ENCODE results near the gene FARP1. TPM values are rescaled to one million over a fixed set of nuclear protein-coding genes. Genes with fewer than 3 reads are reported as not detected.

The FARP1 gene
- total and polyA plus RNA-seq, 10 of the 15 experiments (the other 5 are each of a cell fraction or from before 2014, with no cell fraction given): 0.17 to 6.9 (median 0.68) TPM

DNA sequence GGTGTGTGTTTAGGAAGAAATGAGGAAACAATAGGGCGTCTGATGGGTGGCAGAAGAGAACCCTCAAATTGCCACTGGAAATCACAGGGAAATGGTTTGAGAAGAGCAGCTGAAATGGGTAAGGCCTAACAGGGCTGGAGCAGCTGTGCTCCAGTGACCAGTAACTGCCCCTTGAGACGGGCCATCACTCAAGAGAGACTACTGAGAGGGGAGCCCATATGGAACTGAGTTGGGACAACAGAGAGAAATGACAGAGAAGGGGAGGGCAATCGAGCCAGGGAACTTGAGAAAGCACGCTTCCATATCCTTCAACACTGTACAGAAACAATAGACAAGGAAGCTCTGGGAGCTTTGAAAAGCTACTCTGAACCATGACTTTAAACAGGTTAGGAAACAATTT, 209.3 kb downstream of the FARP1 start:
- no peaks in the 10 kb centered on the region for H3K79me2 ChIP-seq (ENCODE audit: control insufficient read depth, insufficient read depth, low read length)
- H3K36me3 ChIP-seq (ENCODE audit: control insufficient read depth in 2 of 2, insufficient read depth in 2 of 2, low read length in 1 of 2): no peaks in the 10 kb centered on the region
- H3K27me3 ChIP-seq (replicated peaks in 1 of 2; ENCODE audit: control insufficient read depth in 2 of 2, insufficient read depth in 2 of 2, low read length in 1 of 2): no peaks in the 10 kb centered on the region
- SMC1A ChIA-PET (ENCODE audit: uncharacterized antibody, unreplicated experiment): interaction anchor here (0.8 kb wide), 1 partner anchor 12 kb away, joined by 3 read pairs; no protein-coding TSS in a partner anchor
- WGBS (ENCODE audit: insufficient coverage, insufficient replicate concordance, low lambda C conversion rate, missing lambda C conversion rate): 24% methylated on average over 4 of the region's 4 CpGs
- CTCF ChIA-PET: no interaction called here
- POLR2A ChIA-PET: interaction anchor here (0.8 kb wide), 1 partner anchor 227 kb away, joined by 3 read pairs; no protein-coding TSS in a partner anchor
- no peak overlapping the region for H3K4me2 ChIP-seq (ENCODE audit: control insufficient read depth, insufficient read depth)
- FAIRE-seq (no peak), DNase-seq (ENCODE audit: low read depth, low spot score) (no peak), ATAC-seq (no peak)
- no peak overlapping the region for H3K4me3 ChIP-seq
- no peaks in the 10 kb centered on the region for H3K9me3 ChIP-seq (replicated peaks; ENCODE audit: control insufficient read depth, insufficient read depth, low read length)
- in situ Hi-C loops (cut with MboI) (no loop called here), intact Hi-C loops (cut with micrococcal nuclease; ENCODE audit: unreplicated experiment) (no loop called here)
- no peak overlapping the region for H3K27ac ChIP-seq (ENCODE audit: control insufficient read depth, insufficient read depth)
- RAD21 ChIA-PET (ENCODE audit: unreplicated experiment): no interaction called here
- no peak overlapping the region for H2AFZ ChIP-seq (ENCODE audit: control insufficient read depth, low read depth, low read length)
- no peaks in the 10 kb centered on the region for H3K4me1 ChIP-seq (ENCODE audit: control insufficient read depth, insufficient read depth, low read length)
- BruUV-seq (replicated peaks): no TSS peak
- no peak overlapping the region for H3K9ac ChIP-seq (ENCODE audit: control insufficient read depth, insufficient read depth, low read length)
- H4K20me1 ChIP-seq (ENCODE audit: control insufficient read depth, insufficient read depth): no peaks in the 10 kb centered on the region
- TF ChIP-seq TBL1XR1 (IDR thresholded peaks at IDR 0.05; ENCODE audit: low read depth, low read length) (no peak), CEBPB (IDR thresholded peaks at IDR 0.05; ENCODE audit: borderline replicate concordance in 1 of 2, low read depth in 2 of 2, low read length in 2 of 2) (no peak), ZNF274 (IDR thresholded peaks at IDR 0.05; ENCODE audit: insufficient read depth, insufficient read length) (no peak), ATF7 (IDR thresholded peaks at IDR 0.05; ENCODE audit: low read depth) (no peak), SMC3 (IDR thresholded peaks at IDR 0.05; ENCODE audit: borderline replicate concordance, low read length) (no peak), LARP7 (IDR thresholded peaks at IDR 0.05) (no peak), IKZF2 (IDR thresholded peaks at IDR 0.05) (no peak), EP300 (IDR thresholded peaks at IDR 0.05; ENCODE audit: borderline replicate concordance in 1 of 2, control insufficient read depth in 1 of 2, low read depth in 2 of 2, low read length in 2 of 2) (no peak), SREBF2 (IDR thresholded peaks at IDR 0.05; ENCODE audit: low read length) (no peak), PAX8 (IDR thresholded peaks at IDR 0.05) (no peak), SREBF1 (IDR thresholded peaks at IDR 0.05; ENCODE audit: low read length) (no peak), POLR2AphosphoS2 (IDR thresholded peaks at IDR 0.05; ENCODE audit: low read depth, low read length) (no peak)
- TF ChIP-seq, protein P1, sequence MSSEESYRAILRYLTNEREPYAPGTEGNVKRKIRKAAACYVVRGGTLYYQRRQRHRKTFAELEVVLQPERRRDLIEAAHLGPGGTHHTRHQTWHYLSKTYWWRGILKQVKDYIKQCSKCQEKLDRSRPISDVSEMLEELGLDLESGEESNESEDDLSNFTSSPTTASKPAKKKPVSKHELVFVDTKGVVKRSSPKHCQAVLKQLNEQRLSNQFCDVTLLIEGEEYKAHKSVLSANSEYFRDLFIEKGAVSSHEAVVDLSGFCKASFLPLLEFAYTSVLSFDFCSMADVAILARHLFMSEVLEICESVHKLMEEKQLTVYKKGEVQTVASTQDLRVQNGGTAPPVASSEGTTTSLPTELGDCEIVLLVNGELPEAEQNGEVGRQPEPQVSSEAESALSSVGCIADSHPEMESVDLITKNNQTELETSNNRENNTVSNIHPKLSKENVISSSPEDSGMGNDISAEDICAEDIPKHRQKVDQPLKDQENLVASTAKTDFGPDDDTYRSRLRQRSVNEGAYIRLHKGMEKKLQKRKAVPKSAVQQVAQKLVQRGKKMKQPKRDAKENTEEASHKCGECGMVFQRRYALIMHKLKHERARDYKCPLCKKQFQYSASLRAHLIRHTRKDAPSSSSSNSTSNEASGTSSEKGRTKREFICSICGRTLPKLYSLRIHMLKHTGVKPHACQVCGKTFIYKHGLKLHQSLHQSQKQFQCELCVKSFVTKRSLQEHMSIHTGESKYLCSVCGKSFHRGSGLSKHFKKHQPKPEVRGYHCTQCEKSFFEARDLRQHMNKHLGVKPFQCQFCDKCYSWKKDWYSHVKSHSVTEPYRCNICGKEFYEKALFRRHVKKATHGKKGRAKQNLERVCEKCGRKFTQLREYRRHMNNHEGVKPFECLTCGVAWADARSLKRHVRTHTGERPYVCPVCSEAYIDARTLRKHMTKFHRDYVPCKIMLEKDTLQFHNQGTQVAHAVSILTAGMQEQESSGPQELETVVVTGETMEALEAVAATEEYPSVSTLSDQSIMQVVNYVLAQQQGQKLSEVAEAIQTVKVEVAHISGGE (CRISPR knock-in tag; IDR thresholded peaks at IDR 0.05): no peak
- TF ChIP-seq, protein P2, sequence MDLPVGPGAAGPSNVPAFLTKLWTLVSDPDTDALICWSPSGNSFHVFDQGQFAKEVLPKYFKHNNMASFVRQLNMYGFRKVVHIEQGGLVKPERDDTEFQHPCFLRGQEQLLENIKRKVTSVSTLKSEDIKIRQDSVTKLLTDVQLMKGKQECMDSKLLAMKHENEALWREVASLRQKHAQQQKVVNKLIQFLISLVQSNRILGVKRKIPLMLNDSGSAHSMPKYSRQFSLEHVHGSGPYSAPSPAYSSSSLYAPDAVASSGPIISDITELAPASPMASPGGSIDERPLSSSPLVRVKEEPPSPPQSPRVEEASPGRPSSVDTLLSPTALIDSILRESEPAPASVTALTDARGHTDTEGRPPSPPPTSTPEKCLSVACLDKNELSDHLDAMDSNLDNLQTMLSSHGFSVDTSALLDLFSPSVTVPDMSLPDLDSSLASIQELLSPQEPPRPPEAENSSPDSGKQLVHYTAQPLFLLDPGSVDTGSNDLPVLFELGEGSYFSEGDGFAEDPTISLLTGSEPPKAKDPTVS (IDR thresholded peaks at IDR 0.05; ENCODE audit: low read depth, low read length): no peak
- TF ChIP-seq, protein P3, sequence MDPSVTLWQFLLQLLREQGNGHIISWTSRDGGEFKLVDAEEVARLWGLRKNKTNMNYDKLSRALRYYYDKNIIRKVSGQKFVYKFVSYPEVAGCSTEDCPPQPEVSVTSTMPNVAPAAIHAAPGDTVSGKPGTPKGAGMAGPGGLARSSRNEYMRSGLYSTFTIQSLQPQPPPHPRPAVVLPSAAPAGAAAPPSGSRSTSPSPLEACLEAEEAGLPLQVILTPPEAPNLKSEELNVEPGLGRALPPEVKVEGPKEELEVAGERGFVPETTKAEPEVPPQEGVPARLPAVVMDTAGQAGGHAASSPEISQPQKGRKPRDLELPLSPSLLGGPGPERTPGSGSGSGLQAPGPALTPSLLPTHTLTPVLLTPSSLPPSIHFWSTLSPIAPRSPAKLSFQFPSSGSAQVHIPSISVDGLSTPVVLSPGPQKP (IDR thresholded peaks at IDR 0.05; ENCODE audit: low read depth, low read length): no peak
- TF ChIP-seq, protein P4, sequence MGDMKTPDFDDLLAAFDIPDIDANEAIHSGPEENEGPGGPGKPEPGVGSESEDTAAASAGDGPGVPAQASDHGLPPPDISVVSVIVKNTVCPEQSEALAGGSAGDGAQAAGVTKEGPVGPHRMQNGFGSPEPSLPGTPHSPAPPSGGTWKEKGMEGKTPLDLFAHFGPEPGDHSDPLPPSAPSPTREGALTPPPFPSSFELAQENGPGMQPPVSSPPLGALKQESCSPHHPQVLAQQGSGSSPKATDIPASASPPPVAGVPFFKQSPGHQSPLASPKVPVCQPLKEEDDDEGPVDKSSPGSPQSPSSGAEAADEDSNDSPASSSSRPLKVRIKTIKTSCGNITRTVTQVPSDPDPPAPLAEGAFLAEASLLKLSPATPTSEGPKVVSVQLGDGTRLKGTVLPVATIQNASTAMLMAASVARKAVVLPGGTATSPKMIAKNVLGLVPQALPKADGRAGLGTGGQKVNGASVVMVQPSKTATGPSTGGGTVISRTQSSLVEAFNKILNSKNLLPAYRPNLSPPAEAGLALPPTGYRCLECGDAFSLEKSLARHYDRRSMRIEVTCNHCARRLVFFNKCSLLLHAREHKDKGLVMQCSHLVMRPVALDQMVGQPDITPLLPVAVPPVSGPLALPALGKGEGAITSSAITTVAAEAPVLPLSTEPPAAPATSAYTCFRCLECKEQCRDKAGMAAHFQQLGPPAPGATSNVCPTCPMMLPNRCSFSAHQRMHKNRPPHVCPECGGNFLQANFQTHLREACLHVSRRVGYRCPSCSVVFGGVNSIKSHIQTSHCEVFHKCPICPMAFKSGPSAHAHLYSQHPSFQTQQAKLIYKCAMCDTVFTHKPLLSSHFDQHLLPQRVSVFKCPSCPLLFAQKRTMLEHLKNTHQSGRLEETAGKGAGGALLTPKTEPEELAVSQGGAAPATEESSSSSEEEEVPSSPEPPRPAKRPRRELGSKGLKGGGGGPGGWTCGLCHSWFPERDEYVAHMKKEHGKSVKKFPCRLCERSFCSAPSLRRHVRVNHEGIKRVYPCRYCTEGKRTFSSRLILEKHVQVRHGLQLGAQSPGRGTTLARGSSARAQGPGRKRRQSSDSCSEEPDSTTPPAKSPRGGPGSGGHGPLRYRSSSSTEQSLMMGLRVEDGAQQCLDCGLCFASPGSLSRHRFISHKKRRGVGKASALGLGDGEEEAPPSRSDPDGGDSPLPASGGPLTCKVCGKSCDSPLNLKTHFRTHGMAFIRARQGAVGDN (IDR thresholded peaks at IDR 0.05): no peak
